Stimulated activated CD4-positive, alpha-beta T cell treated with anti-CD3 and anti-CD28 coated beads, TNF-alpha, amount 100 ng/mL, for 4 hours (primary cell): ENCODE measurements around the gene KCNK15.
"Not testable (repeated sequence)": the region's sequence is repeated elsewhere in the genome, so short reads cannot be mapped to it uniquely, and the experiment has no call there.

ENCODE experiments used
- DNase-seq, 3 experiments: peaks; one replicate each; pipeline ENCODE4 v3.0.0-alpha.2; 2020; ENCODE audit warnings: low read depth in 3 of 3

Gene KCNK15

GRCh38 chr20:44745598-44746366, at the start of gene KCNK15:
Gene KCNK15, plus strand, starts transcription at chr20:44745865. Its CDS starts 46 bp downstream, at chr20:44745911.
- peak; percentile 38 to 52 (median 52) for DNase-seq

- DNase-seq = no peak
These were observed 49.4 kb upstream of the KCNK15 start for GRCh38 chr20:44696315-44696714.

GRCh38 chr20:44697041-44697440, 48.6 kb upstream of the KCNK15 start:
- DNase-seq = not testable (repeated sequence)

- DNase-seq = no peak
These were observed 47.3 kb upstream of the KCNK15 start for GRCh38 chr20:44698351-44698750.

- DNase-seq = no peak
These were observed 45.4 kb upstream of the KCNK15 start for GRCh38 chr20:44700306-44700705.

- DNase-seq = no peak
These were observed 44.4 kb upstream of the KCNK15 start for GRCh38 chr20:44701118-44701857.

GRCh38 chr20:44701858-44702256, 43.8 kb upstream of the KCNK15 start:
- no peak for DNase-seq

- no peak for DNase-seq
These were observed 42.9 kb upstream of the KCNK15 start for GRCh38 chr20:44702776-44703175.

- DNase-seq = no peak
These were observed 42.3 kb upstream of the KCNK15 start for GRCh38 chr20:44703183-44703925.

- no peak for DNase-seq
These were observed 41.6 kb upstream of the KCNK15 start for GRCh38 chr20:44703956-44704488.

GRCh38 chr20:44704551-44704971, 41.1 kb upstream of the KCNK15 start:
- no peak for DNase-seq

- no peak for DNase-seq
These were observed 40.1 kb upstream of the KCNK15 start for GRCh38 chr20:44705364-44706094.

- DNase-seq = no peak
These were observed 39.2 kb upstream of the KCNK15 start for GRCh38 chr20:44706301-44707017.

GRCh38 chr20:44707018-44707579, 38.6 kb upstream of the KCNK15 start:
- DNase-seq = no peak

- DNase-seq = no peak
These were observed 36.3 kb upstream of the KCNK15 start for GRCh38 chr20:44709380-44709779.

GRCh38 chr20:44709797-44710196, 35.9 kb upstream of the KCNK15 start:
- DNase-seq = no peak

- no peak for DNase-seq
These were observed 34.4 kb upstream of the KCNK15 start for GRCh38 chr20:44711237-44711636.

GRCh38 chr20:44714102-44714700, 31.5 kb upstream of the KCNK15 start:
- DNase-seq = no peak

- DNase-seq = no peak
These were observed 30.8 kb upstream of the KCNK15 start, which contains the start of gene CCN5 for GRCh38 chr20:44714701-44715498. Gene CCN5, plus strand, starts transcription at chr20:44715369. Its CDS starts 22 bp downstream, at chr20:44715391.
